ENCODE results near the gene CACNA2D3.

The CACNA2D3 gene

DNA sequence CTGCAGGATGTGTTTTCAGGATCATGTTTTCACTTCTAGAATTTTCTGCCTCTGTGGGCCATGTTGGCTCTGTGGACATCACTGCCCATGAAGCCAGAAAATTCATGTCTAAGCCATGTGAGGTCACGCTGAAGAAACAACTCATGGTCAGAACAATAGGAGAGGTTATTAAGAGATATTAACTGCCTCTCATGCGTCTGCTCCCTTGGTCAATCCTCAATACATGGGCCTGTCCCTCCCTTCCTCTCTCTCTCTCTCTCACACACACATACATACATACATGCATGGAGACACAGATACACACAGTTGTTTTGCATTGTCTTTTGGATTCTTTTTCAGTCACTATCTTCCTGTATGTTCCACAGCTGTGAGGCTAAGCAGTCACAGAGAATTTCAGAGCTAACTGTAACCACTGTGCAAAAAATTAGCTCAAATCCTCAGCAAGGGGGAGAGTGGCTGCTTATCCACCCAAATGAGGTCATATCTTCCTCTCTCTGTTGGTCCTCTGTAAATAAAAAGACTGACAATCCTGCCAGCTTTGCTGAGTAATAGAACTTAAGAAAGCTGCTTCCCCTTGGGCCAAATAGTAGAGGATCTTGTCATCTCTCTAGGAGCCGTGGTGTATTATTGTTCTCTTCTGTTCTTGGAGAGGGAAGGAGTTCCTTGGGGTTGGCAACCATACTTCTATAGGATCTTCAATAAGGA is 759.9 kb downstream of the CACNA2D3 start:
- Histone ChIP-seq H3K27me3 (ENCODE audit: control insufficient read depth, insufficient read depth, low read length) (no peaks in the 10 kb centered on the region), H3K9me3 (ENCODE audit: control insufficient read depth, low read depth, low read length) (no peaks in the 10 kb centered on the region), H3K4me1 (ENCODE audit: control insufficient read depth, low read depth, low read length) (no peaks in the 10 kb centered on the region), H3K27ac (ENCODE audit: low read length) (no peak overlapping the region), H3K4me3 (ENCODE audit: low read length) (no peak overlapping the region), H3K9ac (ENCODE audit: low read length) (no peak overlapping the region), H3K36me3 (ENCODE audit: control insufficient read depth, low read depth, low read length) (no peaks in the 10 kb centered on the region)

DNA sequence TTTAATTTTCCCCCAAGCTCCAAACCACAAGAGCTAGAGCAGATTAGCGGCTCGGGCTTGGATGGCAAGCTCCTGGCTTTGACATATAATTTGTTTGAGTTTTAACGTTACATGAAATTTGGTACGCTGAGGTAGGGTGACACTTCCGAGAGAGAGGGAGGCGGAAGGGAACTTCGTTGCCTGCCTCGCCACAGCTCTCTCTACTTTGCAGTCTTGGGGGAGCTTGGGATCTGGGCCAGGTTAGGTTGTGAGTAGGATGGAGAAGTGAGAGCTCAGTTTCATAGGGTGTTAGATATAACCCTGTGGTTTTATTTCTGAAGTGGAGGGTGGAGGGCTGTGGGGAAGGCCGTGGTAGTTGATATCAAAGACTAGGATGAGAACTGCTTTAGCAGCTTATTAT is 765.8 kb downstream of the CACNA2D3 start:
- H3K4me3 ChIP-seq (ENCODE audit: low read length) = no peak overlapping the region
- H3K27me3 ChIP-seq (ENCODE audit: control insufficient read depth, insufficient read depth, low read length) = no peaks in the 10 kb centered on the region
- H3K27ac ChIP-seq (ENCODE audit: low read length) = no peak overlapping the region
- no peak overlapping the region for H3K9ac ChIP-seq (ENCODE audit: low read length)
- no peaks in the 10 kb centered on the region for H3K36me3 ChIP-seq (ENCODE audit: control insufficient read depth, low read depth, low read length)
- H3K4me1 ChIP-seq (ENCODE audit: control insufficient read depth, low read depth, low read length) = peaks cover 9% of the 10 kb centered on the region
- H3K9me3 ChIP-seq (ENCODE audit: control insufficient read depth, low read depth, low read length) = no peaks in the 10 kb centered on the region

DNA sequence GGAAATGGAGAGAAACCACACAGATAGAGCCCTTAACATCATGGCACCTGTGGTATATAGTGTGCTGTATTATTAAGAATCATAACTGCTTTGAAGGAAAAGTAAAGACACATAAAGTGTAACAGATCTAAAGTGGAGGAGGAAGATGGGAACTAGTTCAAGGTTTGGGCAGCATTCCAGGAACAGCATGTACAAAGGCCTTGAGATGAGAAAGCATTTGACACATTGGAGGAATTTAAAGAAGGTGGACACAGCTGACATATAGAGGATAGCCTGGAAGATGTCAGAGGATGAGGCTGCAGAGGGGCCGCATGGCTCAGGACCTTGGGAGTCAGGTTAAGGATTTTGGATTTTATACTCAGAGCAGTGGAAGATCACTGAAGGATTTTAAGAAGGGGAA is 766.5 kb downstream of the CACNA2D3 start:
- no peak overlapping the region for H3K9ac ChIP-seq (ENCODE audit: low read length)
- no peak overlapping the region for H3K27ac ChIP-seq (ENCODE audit: low read length)
- H3K4me3 ChIP-seq (ENCODE audit: low read length) = no peak overlapping the region
- H3K9me3 ChIP-seq (ENCODE audit: control insufficient read depth, low read depth, low read length) = no peaks in the 10 kb centered on the region
- H3K27me3 ChIP-seq (ENCODE audit: control insufficient read depth, insufficient read depth, low read length) = no peaks in the 10 kb centered on the region
- no peaks in the 10 kb centered on the region for H3K36me3 ChIP-seq (ENCODE audit: control insufficient read depth, low read depth, low read length)
- H3K4me1 ChIP-seq (ENCODE audit: control insufficient read depth, low read depth, low read length) = peaks cover 9% of the 10 kb centered on the region

DNA sequence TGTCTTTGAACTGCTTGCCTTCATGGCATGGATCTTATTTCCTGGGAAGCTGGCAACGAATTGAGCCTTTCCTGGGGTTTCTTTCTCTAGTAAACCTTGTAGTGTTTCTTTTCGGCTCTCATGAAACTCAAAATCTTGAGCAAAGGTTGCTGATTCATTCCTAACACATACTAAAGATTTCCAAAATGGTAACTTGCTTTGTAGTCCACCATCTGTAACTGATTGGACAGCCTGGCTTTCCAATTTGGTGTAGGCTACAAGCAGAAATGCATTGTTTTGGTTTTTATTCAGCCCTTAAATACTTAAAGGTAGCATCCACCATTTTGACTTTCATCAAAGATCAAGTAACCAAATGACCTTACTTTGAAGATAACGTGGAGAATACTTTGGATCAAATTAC is 767.4 kb downstream of the CACNA2D3 start:
- H3K9ac ChIP-seq (ENCODE audit: low read length) = no peak overlapping the region
- no peaks in the 10 kb centered on the region for H3K36me3 ChIP-seq (ENCODE audit: control insufficient read depth, low read depth, low read length)
- peaks cover 9% of the 10 kb centered on the region for H3K4me1 ChIP-seq (ENCODE audit: control insufficient read depth, low read depth, low read length)
- no peak overlapping the region for H3K27ac ChIP-seq (ENCODE audit: low read length)
- no peak overlapping the region for H3K4me3 ChIP-seq (ENCODE audit: low read length)
- H3K27me3 ChIP-seq (ENCODE audit: control insufficient read depth, insufficient read depth, low read length) = no peaks in the 10 kb centered on the region
- no peaks in the 10 kb centered on the region for H3K9me3 ChIP-seq (ENCODE audit: control insufficient read depth, low read depth, low read length)

DNA sequence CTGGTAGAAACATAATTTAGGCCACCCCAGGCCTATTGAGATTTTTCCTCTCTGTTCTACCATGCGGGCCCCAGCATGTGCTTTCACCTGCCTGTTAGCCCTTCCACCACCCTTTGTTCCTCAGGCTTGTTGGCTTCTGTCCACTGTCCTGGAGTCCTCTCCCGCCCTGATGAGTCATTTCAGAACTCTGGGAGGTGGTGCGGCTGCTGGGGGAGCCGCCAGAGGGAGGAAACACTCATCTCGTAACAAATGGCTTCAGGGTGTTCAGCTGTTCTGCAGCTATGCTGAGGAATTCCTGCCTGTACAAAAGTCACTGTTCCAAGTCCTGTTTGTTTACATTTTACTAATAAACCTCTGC is 769.2 kb downstream of the CACNA2D3 start:
- no peak overlapping the region for H3K4me3 ChIP-seq (ENCODE audit: low read length)
- no peak overlapping the region for H3K27ac ChIP-seq (ENCODE audit: low read length)
- no peak overlapping the region for H3K9ac ChIP-seq (ENCODE audit: low read length)
- H3K36me3 ChIP-seq (ENCODE audit: control insufficient read depth, low read depth, low read length) = no peaks in the 10 kb centered on the region
- no peaks in the 10 kb centered on the region for H3K9me3 ChIP-seq (ENCODE audit: control insufficient read depth, low read depth, low read length)
- H3K4me1 ChIP-seq (ENCODE audit: control insufficient read depth, low read depth, low read length) = peaks cover 9% of the 10 kb centered on the region
- no peaks in the 10 kb centered on the region for H3K27me3 ChIP-seq (ENCODE audit: control insufficient read depth, insufficient read depth, low read length)

DNA sequence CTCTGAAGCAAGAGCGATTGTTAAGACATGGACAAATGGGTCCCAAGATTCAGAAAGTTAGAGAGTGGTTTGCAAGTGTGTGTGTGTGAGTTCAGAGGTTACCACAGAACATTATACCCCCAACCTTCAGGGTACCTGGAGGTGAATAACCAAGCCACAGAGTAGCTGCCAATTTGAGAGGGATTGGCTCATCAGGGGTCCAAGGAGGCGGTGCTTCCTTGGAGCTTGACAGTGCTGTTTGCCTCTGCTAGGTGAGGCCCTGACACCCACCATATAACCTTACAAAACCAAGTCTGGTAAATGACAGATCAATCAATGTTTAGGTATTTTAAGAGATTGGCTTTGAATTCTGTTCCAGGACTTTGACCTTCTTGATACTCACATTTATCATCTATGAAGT is 769.8 kb downstream of the CACNA2D3 start:
- Histone ChIP-seq H3K4me3 (ENCODE audit: low read length) (no peak overlapping the region), H3K27ac (ENCODE audit: low read length) (no peak overlapping the region)

DNA sequence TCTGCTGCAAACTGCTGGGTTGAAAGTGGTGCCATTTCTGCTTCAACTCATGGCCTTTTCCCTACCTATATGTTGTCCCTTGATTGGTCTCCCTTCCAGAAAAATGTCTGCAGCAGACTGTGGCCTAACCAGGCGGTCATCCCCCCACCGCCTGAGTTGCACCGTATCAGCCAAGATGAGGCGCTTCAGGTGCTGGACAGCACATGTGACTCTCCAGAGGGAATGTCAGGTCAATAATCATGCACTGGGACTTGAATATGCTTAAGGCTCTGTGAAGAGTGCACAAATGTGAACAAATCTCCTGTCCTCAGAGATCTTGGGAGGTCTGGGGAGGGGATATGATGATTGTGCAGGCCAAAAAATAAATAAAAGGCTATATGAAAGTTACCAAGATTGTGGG is 773.3 kb downstream of the CACNA2D3 start:
- Histone ChIP-seq H3K4me1 (ENCODE audit: control insufficient read depth, low read depth, low read length) (peaks cover 9% of the 10 kb centered on the region), H3K27ac (ENCODE audit: low read length) (no peak overlapping the region), H3K27me3 (ENCODE audit: control insufficient read depth, insufficient read depth, low read length) (no peaks in the 10 kb centered on the region), H3K9me3 (ENCODE audit: control insufficient read depth, low read depth, low read length) (no peaks in the 10 kb centered on the region), H3K9ac (ENCODE audit: low read length) (no peak overlapping the region), H3K36me3 (ENCODE audit: control insufficient read depth, low read depth, low read length) (no peaks in the 10 kb centered on the region), H3K4me3 (ENCODE audit: low read length) (no peak overlapping the region)

More for the DNA sequence above, 769.8 kb downstream of the CACNA2D3 start:
- H3K4me1 ChIP-seq (ENCODE audit: control insufficient read depth, low read depth, low read length) = peaks cover 9% of the 10 kb centered on the region
- H3K36me3 ChIP-seq (ENCODE audit: control insufficient read depth, low read depth, low read length) = no peaks in the 10 kb centered on the region
- no peak overlapping the region for H3K9ac ChIP-seq (ENCODE audit: low read length)
- H3K9me3 ChIP-seq (ENCODE audit: control insufficient read depth, low read depth, low read length) = no peaks in the 10 kb centered on the region
- H3K27me3 ChIP-seq (ENCODE audit: control insufficient read depth, insufficient read depth, low read length) = no peaks in the 10 kb centered on the region

DNA sequence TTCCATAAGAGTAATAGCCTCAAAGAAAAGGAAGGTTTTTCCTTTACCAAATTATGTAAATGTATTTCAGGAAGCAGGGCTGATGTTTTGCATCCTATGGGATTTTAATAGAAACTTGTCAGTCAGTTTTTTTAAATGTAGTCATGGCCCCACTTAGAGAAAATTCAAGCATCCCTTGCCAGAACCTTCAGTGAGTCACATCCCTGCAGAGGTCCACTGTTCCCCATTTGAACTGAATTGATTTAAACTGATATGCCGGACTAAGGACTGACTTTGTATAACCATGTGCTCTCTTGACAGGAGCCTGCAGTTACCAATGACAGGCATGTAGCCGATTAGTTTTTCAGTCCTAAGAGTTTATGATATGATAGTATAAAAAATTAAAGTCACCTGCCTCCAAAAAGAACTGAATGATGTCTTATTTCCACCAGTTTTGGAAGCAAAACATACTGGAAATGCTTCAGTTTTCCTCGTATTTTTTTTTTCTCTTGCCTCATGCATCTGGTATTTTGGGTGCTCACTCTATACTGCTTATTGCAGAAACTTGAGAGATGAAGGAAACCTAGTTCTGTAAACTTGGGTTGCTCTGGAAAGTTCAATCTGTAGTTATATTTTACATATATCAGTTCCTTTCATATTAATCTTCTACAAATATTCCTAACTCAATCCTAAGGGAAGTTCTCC is 774.8 kb downstream of the CACNA2D3 start:
- H3K27me3 ChIP-seq (ENCODE audit: control insufficient read depth, insufficient read depth, low read length) = no peaks in the 10 kb centered on the region
- no peak overlapping the region for H3K27ac ChIP-seq (ENCODE audit: low read length)
- no peak overlapping the region for H3K4me3 ChIP-seq (ENCODE audit: low read length)
- peaks cover 4% of the 10 kb centered on the region for H3K4me1 ChIP-seq (ENCODE audit: control insufficient read depth, low read depth, low read length)
- H3K9me3 ChIP-seq (ENCODE audit: control insufficient read depth, low read depth, low read length) = no peaks in the 10 kb centered on the region
- no peaks in the 10 kb centered on the region for H3K36me3 ChIP-seq (ENCODE audit: control insufficient read depth, low read depth, low read length)
- no peak overlapping the region for H3K9ac ChIP-seq (ENCODE audit: low read length)

DNA sequence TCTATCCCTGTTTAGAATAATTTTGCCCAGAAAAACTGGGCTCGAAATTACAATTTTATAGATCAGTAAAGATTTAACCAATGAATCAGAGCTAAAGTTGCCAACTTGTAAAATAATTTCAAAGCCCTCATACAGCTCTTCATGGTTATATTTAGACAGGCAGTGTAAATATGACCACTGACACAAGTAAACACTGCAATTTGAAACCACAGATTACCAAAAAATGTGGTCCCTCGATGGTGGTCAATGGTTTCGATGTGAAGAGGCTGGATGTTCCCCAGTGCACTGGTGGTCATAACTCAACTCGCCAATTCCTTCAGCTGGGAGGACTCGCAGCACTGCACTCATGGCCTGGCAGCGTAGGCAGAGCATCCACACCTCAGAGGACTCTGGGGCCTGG is 776.9 kb downstream of the CACNA2D3 start:
- no peaks in the 10 kb centered on the region for H3K9me3 ChIP-seq (ENCODE audit: control insufficient read depth, low read depth, low read length)
- H3K27ac ChIP-seq (ENCODE audit: low read length) = no peak overlapping the region
- H3K4me1 ChIP-seq (ENCODE audit: control insufficient read depth, low read depth, low read length) = no peaks in the 10 kb centered on the region
- H3K36me3 ChIP-seq (ENCODE audit: control insufficient read depth, low read depth, low read length) = no peaks in the 10 kb centered on the region
- H3K27me3 ChIP-seq (ENCODE audit: control insufficient read depth, insufficient read depth, low read length) = no peaks in the 10 kb centered on the region
- H3K4me3 ChIP-seq (ENCODE audit: low read length) = no peak overlapping the region
- H3K9ac ChIP-seq (ENCODE audit: low read length) = no peak overlapping the region

DNA sequence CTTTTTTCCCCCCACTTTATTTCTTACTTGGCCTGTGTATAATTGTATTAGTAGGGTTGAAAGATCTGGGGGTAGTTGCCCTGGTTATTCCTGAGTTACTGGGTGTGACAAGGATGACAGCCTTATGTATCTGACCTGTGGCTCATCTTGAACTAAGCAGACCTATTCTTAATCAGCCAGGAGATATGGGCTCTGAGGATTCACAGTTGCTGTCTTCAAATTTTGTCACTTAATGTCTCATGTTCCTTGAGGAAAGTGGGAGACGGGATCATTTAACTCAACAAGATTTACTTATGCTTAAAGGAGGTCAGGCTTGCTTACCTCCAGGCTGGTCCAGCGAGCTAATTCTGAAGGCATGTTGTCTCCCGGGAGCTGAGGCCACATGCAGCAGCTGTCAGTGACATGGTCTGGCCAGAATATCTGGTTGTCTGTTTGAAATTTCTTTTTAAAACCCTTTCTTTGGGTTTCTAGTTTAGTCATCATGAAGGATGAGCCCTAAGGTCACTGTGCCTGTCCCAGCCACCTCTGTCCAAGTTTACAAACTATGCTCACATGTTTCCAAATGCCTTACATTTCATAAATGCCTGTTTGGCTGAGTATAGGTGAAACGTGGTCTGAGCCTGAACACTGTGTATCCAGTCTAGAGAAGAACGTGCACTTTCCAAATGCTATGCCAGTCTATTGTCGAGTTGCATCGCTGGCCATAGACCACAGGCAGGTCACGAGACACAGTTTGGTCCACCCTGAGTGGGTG is 778.7 kb downstream of the CACNA2D3 start:
- H3K36me3 ChIP-seq (ENCODE audit: control insufficient read depth, low read depth, low read length) = no peaks in the 10 kb centered on the region
- H3K4me1 ChIP-seq (ENCODE audit: control insufficient read depth, low read depth, low read length) = no peaks in the 10 kb centered on the region
- H3K9ac ChIP-seq (ENCODE audit: low read length) = no peak overlapping the region
- no peaks in the 10 kb centered on the region for H3K9me3 ChIP-seq (ENCODE audit: control insufficient read depth, low read depth, low read length)
- H3K27ac ChIP-seq (ENCODE audit: low read length) = no peak overlapping the region
- no peaks in the 10 kb centered on the region for H3K27me3 ChIP-seq (ENCODE audit: control insufficient read depth, insufficient read depth, low read length)
- H3K4me3 ChIP-seq (ENCODE audit: low read length) = no peak overlapping the region

DNA sequence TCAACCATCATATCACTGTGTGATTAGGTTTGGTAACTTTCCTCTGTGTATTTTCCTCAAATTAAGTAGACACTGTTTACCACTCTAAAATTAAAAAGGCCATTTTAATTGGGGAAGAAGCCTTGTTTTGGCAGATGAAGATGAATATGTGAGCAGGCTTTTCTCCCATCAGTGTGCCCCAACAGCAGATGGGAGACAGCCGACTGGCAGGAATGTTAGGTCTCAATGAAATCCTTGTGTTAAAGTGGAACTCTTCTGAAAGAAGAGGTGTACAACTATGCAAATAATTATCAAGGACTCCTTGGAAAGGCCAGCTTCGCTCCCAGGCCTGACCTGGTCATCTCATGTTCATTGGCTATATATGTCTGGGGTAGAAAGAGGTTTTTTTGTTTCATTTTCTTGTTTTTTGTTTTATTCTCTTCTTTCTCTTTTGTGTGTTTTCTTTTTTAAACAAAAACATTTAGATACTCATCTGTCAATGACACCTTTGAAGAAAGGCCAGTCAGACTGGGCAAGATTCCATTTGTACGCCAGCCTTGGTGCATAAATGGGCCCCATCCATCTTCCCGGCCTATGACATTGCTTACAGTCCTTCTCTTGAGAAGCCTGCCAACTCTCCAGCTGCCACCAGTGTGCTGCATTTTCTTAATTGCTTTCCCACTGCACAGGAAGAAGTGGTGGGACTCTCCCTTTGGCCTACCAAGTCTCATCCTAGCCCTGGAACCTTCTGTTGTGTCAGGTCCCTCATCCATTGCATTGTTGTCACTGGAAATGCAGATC is 779.7 kb downstream of the CACNA2D3 start:
- no peaks in the 10 kb centered on the region for H3K36me3 ChIP-seq (ENCODE audit: control insufficient read depth, low read depth, low read length)
- H3K4me1 ChIP-seq (ENCODE audit: control insufficient read depth, low read depth, low read length) = no peaks in the 10 kb centered on the region
- no peak overlapping the region for H3K27ac ChIP-seq (ENCODE audit: low read length)
- H3K9ac ChIP-seq (ENCODE audit: low read length) = no peak overlapping the region
- no peaks in the 10 kb centered on the region for H3K9me3 ChIP-seq (ENCODE audit: control insufficient read depth, low read depth, low read length)
- H3K4me3 ChIP-seq (ENCODE audit: low read length) = no peak overlapping the region
- no peaks in the 10 kb centered on the region for H3K27me3 ChIP-seq (ENCODE audit: control insufficient read depth, insufficient read depth, low read length)
